ENCODE results near the gene FKBP1A. TPM values are rescaled to one million over a fixed set of nuclear protein-coding genes. Genes with fewer than 3 reads are reported as not detected.
"Not testable (repeated sequence)": the region's sequence is repeated elsewhere in the genome, so short reads cannot be mapped to it uniquely, and the experiment has no call there.

Gene FKBP1A
- total RNA-seq, 1 experiment from 2014 or later = 140 TPM

- no peak for DNase-seq (ENCODE audit: extremely low read depth, low read depth)
These were observed 24.9 kb upstream of the FKBP1A start for GRCh38 chr20:1417790-1418189.

- DNase-seq (ENCODE audit: extremely low read depth, low read depth) = no peak
These were observed 24.4 kb upstream of the FKBP1A start for GRCh38 chr20:1417273-1417672.

GRCh38 chr20:1415667-1416468 lies 23.0 kb upstream of the FKBP1A start:
- DNase-seq (ENCODE audit: extremely low read depth, low read depth) = peak; percentile 31

- no peak for DNase-seq (ENCODE audit: extremely low read depth, low read depth)
These were observed 22.1 kb upstream of the FKBP1A start for GRCh38 chr20:1414982-1415381.

- DNase-seq (ENCODE audit: extremely low read depth, low read depth) = no peak
These were observed 12.9 kb upstream of the FKBP1A start for GRCh38 chr20:1405801-1406200.

GRCh38 chr20:1403624-1404023 lies 10.8 kb upstream of the FKBP1A start:
- DNase-seq (ENCODE audit: extremely low read depth, low read depth) = no peak

- DNase-seq (ENCODE audit: extremely low read depth, low read depth) = no peak
These were observed 9.3 kb upstream of the FKBP1A start for GRCh38 chr20:1402149-1402548.

- no peak for DNase-seq (ENCODE audit: extremely low read depth, low read depth)
These were observed 8.6 kb upstream of the FKBP1A start for GRCh38 chr20:1401451-1401907.

GRCh38 chr20:1399678-1400366 lies 7.0 kb upstream of the FKBP1A start:
- DNase-seq (ENCODE audit: extremely low read depth, low read depth) = not testable (repeated sequence)

GRCh38 chr20:1398185-1398584 lies 5.3 kb upstream of the FKBP1A start:
- not testable (repeated sequence) for DNase-seq (ENCODE audit: extremely low read depth, low read depth)

GRCh38 chr20:1397710-1398109 lies 4.9 kb upstream of the FKBP1A start:
- DNase-seq (ENCODE audit: extremely low read depth, low read depth) = no peak

- DNase-seq (ENCODE audit: extremely low read depth, low read depth) = no peak
These were observed 3.8 kb upstream of the FKBP1A start for GRCh38 chr20:1396702-1397101.

- DNase-seq (ENCODE audit: extremely low read depth, low read depth) = no peak
These were observed 3.4 kb upstream of the FKBP1A start for GRCh38 chr20:1396264-1396663.

GRCh38 chr20:1394686-1395085 lies 1.8 kb upstream of the FKBP1A start:
- DNase-seq (ENCODE audit: extremely low read depth, low read depth) = no peak

- DNase-seq (ENCODE audit: extremely low read depth, low read depth) = no peak
These were observed 641 bp upstream of the FKBP1A start for GRCh38 chr20:1393507-1393882.

GRCh38 chr20:1392443-1392692 lies 486 bp downstream of the FKBP1A start:
- no peak for DNase-seq (ENCODE audit: extremely low read depth, low read depth)

- DNase-seq (ENCODE audit: extremely low read depth, low read depth) = peak; percentile 29
These were observed 1.0 kb downstream of the FKBP1A start for GRCh38 chr20:1391640-1392442.

- DNase-seq (ENCODE audit: extremely low read depth, low read depth) = no peak
These were observed 2.1 kb downstream of the FKBP1A start for GRCh38 chr20:1390581-1391403.

GRCh38 chr20:1389703-1390580 lies 2.9 kb downstream of the FKBP1A start:
- no peak for DNase-seq (ENCODE audit: extremely low read depth, low read depth)
